Neural crest cell (in vitro differentiated cells): ENCODE measurements around the gene TSC22D3. TPM values are rescaled to one million over a fixed set of nuclear protein-coding genes. Genes with fewer than 3 reads are reported as not detected.

ENCODE experiments used
- DNase-seq: peaks from one replicate; pipeline ENCODE4 v3.0.0; 2021; ENCODE audit warnings: low read depth, mixed read lengths, low spot score
- H3K27ac Mint-ChIP-seq: one replicate; pipeline ENCODE4 v1.8.0; 2021; ENCODE audit warnings: mild to moderate bottlenecking, mixed read lengths; ENCODE audit not compliant: unreplicated experiment
- H3K27me3 Mint-ChIP-seq: 2 replicates; pipeline ENCODE4 v1.8.0; 2021; ENCODE audit warnings: low read depth, mild to moderate bottlenecking, mixed read lengths
- H3K36me3 Mint-ChIP-seq: 2 replicates; pipeline ENCODE4 v1.8.0; 2021; ENCODE audit warnings: low read depth, mild to moderate bottlenecking, mixed read lengths
- H3K4me1 Mint-ChIP-seq: 2 replicates; pipeline ENCODE4 v1.8.0; 2021; ENCODE audit warnings: mixed read lengths
- H3K4me3 Mint-ChIP-seq: one replicate; pipeline ENCODE4 v1.8.0; 2021; ENCODE audit warnings: mild to moderate bottlenecking, mixed read lengths
- H3K9me3 Mint-ChIP-seq: 2 replicates; pipeline ENCODE4 v1.8.0; 2021; ENCODE audit warnings: mixed read lengths
- CTCF ChIP-seq: fragments of 200-600 bp; sonication (generic); conservative IDR thresholded peaks from 2 replicates; pipeline ENCODE4 v1.5.0; 2021; ENCODE audit warnings: antibody characterized with exemption, mild to moderate bottlenecking
- total RNA-seq: library from RNA; stranded (reverse); gene quantifications from 2 replicates; pipeline ENCODE4 v1.2.1, GENCODE V29; 2021

The TSC22D3 gene
- total RNA-seq, 1 donor from 2014 or later, result 22.3 TPM

- H3K36me3 Mint-ChIP-seq, result no peaks in the 10 kb centered on the region
- no peak overlapping the region for H3K4me3 Mint-ChIP-seq
- no peaks in the 10 kb centered on the region for H3K27me3 Mint-ChIP-seq
- no peak for TF ChIP-seq CTCF
- no peak for DNase-seq
- peaks cover 3% of the 10 kb centered on the region for H3K9me3 Mint-ChIP-seq
- no peak overlapping the region for H3K27ac Mint-ChIP-seq
- H3K4me1 Mint-ChIP-seq, result peaks cover 10% of the 10 kb centered on the region
Observed at GRCh38 chrX:107736781-107737531, 38.6 kb downstream of the TSC22D3 start.

GRCh38 chrX:107734646-107735045, 40.9 kb downstream of the TSC22D3 start:
- peaks cover 12% of the 10 kb centered on the region for H3K4me1 Mint-ChIP-seq

GRCh38 chrX:107733686-107734085, 41.9 kb downstream of the TSC22D3 start:
- Mint-ChIP-seq H3K36me3 (no peaks in the 10 kb centered on the region), H3K9me3 (peaks cover 3% of the 10 kb centered on the region), H3K27ac (no peak overlapping the region), H3K4me1 (peaks cover 12% of the 10 kb centered on the region), H3K4me3 (no peak overlapping the region), H3K27me3 (no peaks in the 10 kb centered on the region)
- TF ChIP-seq CTCF, result no peak
- DNase-seq, result no peak

More at GRCh38 chrX:107734646-107735045, 40.9 kb downstream of the TSC22D3 start:
- Mint-ChIP-seq H3K4me3 (no peak overlapping the region), H3K9me3 (peaks cover 3% of the 10 kb centered on the region), H3K27me3 (no peaks in the 10 kb centered on the region), H3K36me3 (no peaks in the 10 kb centered on the region), H3K27ac (no peak overlapping the region)
- no peak for TF ChIP-seq CTCF
- no peak for DNase-seq

GRCh38 chrX:107731831-107732502, 43.6 kb downstream of the TSC22D3 start:
- Mint-ChIP-seq H3K27me3 (no peaks in the 10 kb centered on the region), H3K27ac (no peak overlapping the region), H3K9me3 (peaks cover 7% of the 10 kb centered on the region), H3K36me3 (no peaks in the 10 kb centered on the region), H3K4me3 (no peak overlapping the region), H3K4me1 (peaks cover 12% of the 10 kb centered on the region)
- no peak for TF ChIP-seq CTCF
- no peak for DNase-seq

- no peaks in the 10 kb centered on the region for H3K27me3 Mint-ChIP-seq
Observed at GRCh38 chrX:107730991-107731766, 44.4 kb downstream of the TSC22D3 start.

More at GRCh38 chrX:107730991-107731766, 44.4 kb downstream of the TSC22D3 start:
- H3K9me3 Mint-ChIP-seq, result peaks cover 7% of the 10 kb centered on the region
- no peak for TF ChIP-seq CTCF
- H3K27ac Mint-ChIP-seq, result no peak overlapping the region
- DNase-seq, result no peak
- H3K4me1 Mint-ChIP-seq, result peaks cover 12% of the 10 kb centered on the region
- no peaks in the 10 kb centered on the region for H3K36me3 Mint-ChIP-seq
- H3K4me3 Mint-ChIP-seq, result no peak overlapping the region
